ENCODE data around the gene NT5DC2.

The NT5DC2 gene

GRCh38 chr3:52533623-52534280, at the start of gene NT5DC2:
TSS of gene NT5DC2 (minus strand) at chr3:52533857. CDS start at chr3:52533737, 120 bp downstream.
- in situ Hi-C loops (cut with MboI; ENCODE audit: low sequenced_read_pairs), result no loop called here

GRCh38 chr3:52574056-52574965, 40.7 kb upstream of the NT5DC2 start:
- in situ Hi-C loops (cut with MboI; ENCODE audit: low sequenced_read_pairs), result no loop called here

DNA sequence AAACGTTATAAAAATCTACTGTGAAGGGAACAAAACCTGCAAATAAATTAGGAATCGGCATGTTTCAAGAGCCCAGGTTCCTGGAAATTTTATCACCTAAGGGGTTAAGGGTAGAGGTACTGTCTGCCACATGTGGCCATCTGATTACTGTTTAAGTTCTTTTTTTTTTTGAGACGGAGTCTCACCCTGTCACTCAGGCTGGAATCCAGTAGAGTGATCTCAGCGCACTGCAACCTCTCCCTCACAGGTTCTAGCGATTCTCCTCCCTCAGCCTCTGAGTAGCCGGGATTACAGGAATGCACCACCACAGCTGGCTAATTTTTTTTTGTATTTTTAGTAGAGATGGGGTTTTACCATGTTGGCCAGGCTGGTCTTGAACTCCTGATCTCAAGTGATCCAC, 38.6 kb upstream of the NT5DC2 start:
- in situ Hi-C loops (cut with MboI; ENCODE audit: low sequenced_read_pairs), result no loop called here

DNA sequence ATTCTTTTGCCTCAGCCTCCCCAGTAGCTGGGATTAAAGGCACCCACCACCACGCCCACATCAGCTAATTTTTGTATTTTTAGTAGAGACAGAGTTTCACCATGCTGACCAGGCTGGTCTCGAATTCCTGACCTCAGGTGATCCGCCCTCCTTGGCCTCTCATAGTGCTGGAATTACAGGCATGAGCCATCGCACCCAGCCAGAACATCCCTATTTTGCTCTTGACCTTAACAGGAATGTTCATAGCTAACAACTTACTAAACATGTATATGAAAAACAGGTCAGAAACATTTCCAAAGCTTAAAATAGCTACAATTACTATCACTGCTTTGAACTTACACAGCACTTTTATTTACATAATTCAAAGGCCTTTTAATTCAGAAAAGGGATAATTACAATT, 36.4 kb upstream of the NT5DC2 start:
- in situ Hi-C loops (cut with MboI; ENCODE audit: low sequenced_read_pairs), result no loop called here

DNA sequence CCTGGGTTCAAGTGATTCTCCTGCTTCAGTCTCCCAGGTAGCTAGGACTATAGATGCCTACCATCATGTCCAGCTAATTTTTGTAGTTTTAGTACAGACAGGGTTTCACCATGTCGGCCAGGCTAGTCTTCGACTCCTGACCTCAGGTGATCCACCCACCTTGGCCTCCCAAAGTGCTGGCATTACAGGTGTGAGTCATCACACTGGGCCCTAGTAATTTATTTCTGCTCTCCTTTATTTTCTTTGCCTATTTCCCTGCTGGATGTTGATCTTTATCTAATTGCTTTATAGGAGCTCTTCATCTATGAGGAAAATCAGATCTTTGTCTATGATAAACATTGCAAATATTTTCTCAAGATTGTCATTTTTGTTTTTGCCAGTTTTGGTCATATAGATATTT, 34.4 kb upstream of the NT5DC2 start:
- in situ Hi-C loops (cut with MboI; ENCODE audit: low sequenced_read_pairs), result no loop called here

GRCh38 chr3:52563984-52564383, 30.3 kb upstream of the NT5DC2 start:
- in situ Hi-C loops (cut with MboI; ENCODE audit: low sequenced_read_pairs), result no loop called here

GRCh38 chr3:52561028-52561747, 27.5 kb upstream of the NT5DC2 start:
- in situ Hi-C loops (cut with MboI; ENCODE audit: low sequenced_read_pairs), result no loop called here

GRCh38 chr3:52558436-52558835, 24.8 kb upstream of the NT5DC2 start:
- in situ Hi-C loops (cut with MboI; ENCODE audit: low sequenced_read_pairs), result no loop called here

DNA sequence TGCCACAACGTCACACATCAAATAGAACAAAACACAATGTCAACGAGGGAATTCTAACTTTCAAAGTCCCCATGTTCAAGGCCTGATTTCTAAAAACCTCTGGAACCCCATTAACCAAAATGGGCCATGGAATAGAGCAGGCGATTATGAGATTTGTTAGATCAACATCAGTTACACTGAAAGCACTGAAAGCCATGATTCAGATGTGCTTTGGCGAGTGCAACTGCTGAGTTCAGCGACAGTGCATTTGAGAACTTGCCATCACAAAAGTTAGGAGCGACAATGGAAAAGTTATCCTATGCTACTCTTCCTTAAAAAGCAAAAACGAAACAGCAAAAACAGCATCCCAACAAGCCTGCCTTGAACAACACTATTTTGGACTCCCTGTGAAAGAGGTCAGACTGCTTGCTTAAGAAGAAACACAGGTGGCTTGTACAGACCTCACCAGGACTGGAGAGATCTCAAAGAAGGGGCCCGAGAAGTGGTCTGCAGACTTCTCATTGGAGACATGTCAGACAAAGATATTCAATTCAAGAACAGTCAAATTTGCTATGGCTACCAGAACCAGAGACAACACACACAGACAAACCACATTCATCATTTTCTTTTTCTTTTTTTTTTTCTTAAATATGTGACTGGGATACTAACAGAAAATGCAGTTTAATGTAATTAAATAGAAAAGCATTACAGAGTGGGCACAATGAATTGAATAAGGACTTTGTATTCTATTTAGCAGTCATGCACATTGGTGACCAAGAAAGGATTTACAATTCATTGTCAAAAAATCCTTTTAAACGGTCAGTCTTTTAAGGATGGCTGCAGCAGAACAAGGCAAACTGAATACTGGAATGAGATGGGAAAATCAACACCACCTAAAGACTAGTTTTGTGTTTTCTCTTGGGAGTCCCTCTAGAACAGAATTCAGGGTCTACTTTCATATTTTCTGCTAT, 23.6 kb upstream of the NT5DC2 start:
- in situ Hi-C loops (cut with MboI; ENCODE audit: low sequenced_read_pairs), result no loop called here

DNA sequence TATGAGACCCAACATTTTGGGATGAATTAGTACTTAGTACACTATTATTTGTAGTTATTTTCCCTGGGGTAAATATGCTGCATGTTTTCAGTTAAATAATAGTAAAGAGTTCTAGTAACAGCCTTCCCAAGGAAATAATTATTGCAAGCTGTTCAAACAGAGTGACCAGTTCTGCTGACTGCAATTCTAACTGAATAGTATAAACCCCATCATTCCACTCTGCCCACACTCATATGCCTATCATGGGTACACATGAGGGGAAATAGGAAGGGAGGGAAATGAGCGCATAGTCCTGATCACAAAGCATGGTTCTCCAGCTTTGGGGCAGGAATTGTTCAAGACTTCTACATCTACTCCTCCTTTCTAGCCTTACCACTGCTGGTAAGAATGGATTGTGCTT, 21.4 kb upstream of the NT5DC2 start:
- in situ Hi-C loops (cut with MboI; ENCODE audit: low sequenced_read_pairs), result no loop called here

DNA sequence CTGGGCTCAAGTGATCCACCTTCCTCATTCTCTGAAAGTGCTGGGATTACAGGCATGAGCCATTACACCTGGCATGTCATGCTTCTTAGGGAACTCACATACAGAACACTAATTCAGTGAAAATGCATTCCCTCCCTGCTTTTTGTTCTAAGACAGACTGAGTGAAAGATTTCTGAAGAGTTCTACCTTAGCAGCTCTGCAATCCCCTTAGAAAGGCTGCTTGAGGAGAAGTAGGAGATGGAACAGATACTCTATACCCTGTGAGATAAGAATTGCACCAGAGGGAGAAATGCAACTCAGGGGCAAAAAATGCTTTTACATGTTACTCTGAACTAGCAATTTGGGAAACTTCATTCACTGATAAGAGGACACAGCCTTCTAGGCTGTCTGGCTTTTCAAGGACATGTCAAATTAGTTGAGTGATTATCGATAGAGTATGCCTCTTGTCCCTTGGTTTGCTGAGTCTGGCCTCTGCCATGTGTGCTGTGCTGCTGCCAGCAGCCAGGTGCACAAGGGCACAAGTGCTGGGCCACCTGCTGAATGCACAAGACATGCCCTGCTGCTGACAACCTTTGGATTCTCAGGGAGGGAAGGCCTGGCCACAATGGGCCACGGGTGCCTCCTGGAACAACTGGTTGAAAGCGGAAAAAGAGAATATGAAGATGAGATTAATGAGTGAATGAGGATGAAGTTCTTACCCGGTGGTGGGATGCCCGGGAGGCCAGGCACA, 20.5 kb upstream of the NT5DC2 start:
- in situ Hi-C loops (cut with MboI; ENCODE audit: low sequenced_read_pairs), result no loop called here

- in situ Hi-C loops (cut with MboI; ENCODE audit: low sequenced_read_pairs), result no loop called here
Observed at GRCh38 chr3:52552089-52552488, 18.4 kb upstream of the NT5DC2 start.

- in situ Hi-C loops (cut with MboI; ENCODE audit: low sequenced_read_pairs), result no loop called here
Observed at GRCh38 chr3:52551118-52551517, 17.5 kb upstream of the NT5DC2 start.

- in situ Hi-C loops (cut with MboI; ENCODE audit: low sequenced_read_pairs), result no loop called here
Observed at GRCh38 chr3:52547143-52547542, 13.5 kb upstream of the NT5DC2 start.

- in situ Hi-C loops (cut with MboI; ENCODE audit: low sequenced_read_pairs), result no loop called here
Observed at GRCh38 chr3:52546111-52546901, 12.6 kb upstream of the NT5DC2 start.

DNA sequence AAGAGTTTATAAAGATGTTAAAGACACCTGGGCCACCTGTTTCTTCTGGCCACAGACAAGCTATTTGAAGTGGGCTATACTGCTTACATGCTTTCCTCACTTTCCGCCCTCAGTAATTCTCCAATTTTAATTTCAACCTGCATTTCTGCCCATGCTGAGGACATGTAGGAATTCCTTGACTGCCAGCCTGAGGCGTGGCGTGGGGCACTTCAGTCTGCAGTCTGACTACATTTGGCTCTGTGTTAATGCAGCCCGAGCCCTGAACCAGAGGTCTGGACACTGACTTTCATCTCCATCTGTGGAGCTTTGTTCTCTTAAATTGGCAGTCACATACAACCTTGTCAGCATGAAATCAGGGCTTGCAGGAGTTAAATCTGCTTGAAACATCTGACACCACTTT, 11.3 kb upstream of the NT5DC2 start:
- in situ Hi-C loops (cut with MboI; ENCODE audit: low sequenced_read_pairs), result no loop called here

DNA sequence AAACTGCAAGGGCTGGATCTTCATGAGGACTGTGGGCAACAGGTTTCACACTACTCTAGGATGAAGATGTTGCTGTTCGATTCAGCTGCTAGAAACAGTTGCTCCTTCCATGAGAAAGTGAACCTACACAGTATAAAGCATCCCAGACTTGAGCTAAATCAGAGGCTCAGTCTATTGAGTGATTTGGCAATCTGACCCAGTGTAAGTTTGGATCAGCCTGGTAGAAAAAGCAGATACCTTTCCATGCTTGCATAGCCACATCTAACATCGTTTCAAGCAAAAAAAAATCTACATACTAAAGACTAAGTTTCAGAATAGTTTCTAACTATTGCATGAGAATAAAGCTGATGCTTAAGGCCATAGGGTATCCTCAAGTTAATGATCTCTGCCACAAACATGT, 7.4 kb upstream of the NT5DC2 start:
- in situ Hi-C loops (cut with MboI; ENCODE audit: low sequenced_read_pairs), result no loop called here

DNA sequence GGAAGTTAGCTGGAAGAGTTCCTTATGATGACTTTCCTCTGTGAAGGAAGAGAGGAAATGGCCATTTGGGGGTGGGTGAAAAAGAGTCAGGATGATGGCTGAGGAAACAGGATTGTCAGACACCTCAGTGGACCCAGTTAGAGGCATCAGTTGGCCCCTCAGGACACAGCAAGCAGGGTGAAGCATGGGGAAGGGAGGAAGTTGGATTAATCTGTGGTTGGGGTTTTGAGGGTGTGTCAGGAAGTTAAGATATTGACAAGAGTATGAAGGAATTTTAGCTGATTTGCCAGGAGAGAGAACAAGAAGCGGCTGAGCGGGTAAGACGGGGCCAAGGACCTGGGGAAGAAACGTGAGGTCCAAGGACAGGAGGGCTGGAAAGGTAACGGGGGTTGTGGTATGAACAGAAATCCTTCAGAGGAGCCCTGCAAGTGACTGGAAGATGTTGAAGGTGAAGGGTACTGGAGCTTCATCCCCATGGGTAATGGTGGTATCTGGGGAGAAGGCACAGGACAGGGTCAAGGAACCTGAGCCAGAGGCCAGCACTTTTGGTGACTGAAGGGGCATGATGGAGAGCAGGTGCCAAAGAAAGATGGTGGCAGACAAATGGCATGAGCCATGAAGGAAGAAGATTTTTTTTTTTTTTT, 5.5 kb upstream of the NT5DC2 start:
- in situ Hi-C loops (cut with MboI; ENCODE audit: low sequenced_read_pairs), result no loop called here
